SH-SY5Y (cell line): ENCODE measurements around the gene MCF2L2.

Source experiments
- GATA2 ChIP-seq: IDR thresholded peaks from 2 replicates; pipeline ENCODE4 v1.6.1; 2011; ENCODE audit warnings: mild to moderate bottlenecking, low read depth, low read length
- GATA3 ChIP-seq: IDR thresholded peaks from 2 replicates; pipeline ENCODE4 v1.6.1; 2011; ENCODE audit warnings: low read depth, mild to moderate bottlenecking, low read length, moderate library complexity

GRCh38 chr3:183454064-183454463, 25.6 kb upstream of the MCF2L2 start:
- TF ChIP-seq GATA2 (no peak), GATA3 (no peak)
